ENCODE measurements around the gene PSKH1.
"Not testable (repeated sequence)": the region's sequence is repeated elsewhere in the genome, so short reads cannot be mapped to it uniquely, and the experiment has no call there.

Gene PSKH1

DNA sequence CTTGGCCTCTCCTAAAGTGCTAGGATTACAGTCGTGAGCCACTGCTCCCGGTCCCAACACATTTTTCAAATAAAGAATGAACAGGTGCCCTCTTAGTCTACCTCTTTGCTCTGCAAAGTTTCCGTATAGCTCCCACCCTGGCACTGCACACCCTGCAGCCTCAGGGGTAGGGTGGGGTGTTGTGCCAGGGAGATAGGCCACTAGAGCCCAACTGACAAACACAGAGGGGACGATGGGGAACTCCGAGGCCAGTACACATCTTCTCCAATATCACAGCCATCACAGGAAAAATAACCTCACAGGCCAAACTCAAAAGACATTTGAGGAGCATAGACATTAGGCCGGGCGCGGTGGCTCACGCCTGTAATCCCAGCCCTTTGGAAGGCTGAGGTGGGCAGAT lies 78.1 kb downstream of the PSKH1 start:
- Histone ChIP-seq H3K4me3 (replicated peaks; ENCODE audit: low read depth, low read length) (no peak overlapping the region), H3K36me3 (ENCODE audit: control insufficient read depth, insufficient read depth, low read length) (no peaks in the 10 kb centered on the region), H3K27me3 (replicated peaks; ENCODE audit: control insufficient read depth, insufficient read depth, low read length) (no peaks in the 10 kb centered on the region)
- TF ChIP-seq CTCF (IDR thresholded peaks at IDR 0.05; ENCODE audit: insufficient read depth, low read length, poor library complexity, severe bottlenecking): no peak
- no peak for DNase-seq (ENCODE audit: extremely low read depth, insufficient read length)

- not testable (repeated sequence) for H3K27me3 ChIP-seq (replicated peaks; ENCODE audit: control insufficient read depth, insufficient read depth, low read length)
Observed at GRCh38 chr16:67972285-67972684, 79.2 kb downstream of the PSKH1 start.

GRCh38 chr16:67975321-67976105 lies 82.5 kb downstream of the PSKH1 start:
- Histone ChIP-seq H3K4me3 (replicated peaks; ENCODE audit: low read depth, low read length) (no peak overlapping the region), H3K27me3 (replicated peaks; ENCODE audit: control insufficient read depth, insufficient read depth, low read length) (no peaks in the 10 kb centered on the region), H3K36me3 (ENCODE audit: control insufficient read depth, insufficient read depth, low read length) (no peaks in the 10 kb centered on the region)
- peak; percentile 42 for DNase-seq (ENCODE audit: extremely low read depth, insufficient read length)
- TF ChIP-seq CTCF (IDR thresholded peaks at IDR 0.05; ENCODE audit: insufficient read depth, low read length, poor library complexity, severe bottlenecking): no peak

More at GRCh38 chr16:67972285-67972684, 79.2 kb downstream of the PSKH1 start:
- DNase-seq (ENCODE audit: extremely low read depth, insufficient read length); H3K36me3 ChIP-seq (ENCODE audit: control insufficient read depth, insufficient read depth, low read length); H3K4me3 ChIP-seq (replicated peaks; ENCODE audit: low read depth, low read length): not testable (repeated sequence)

DNA sequence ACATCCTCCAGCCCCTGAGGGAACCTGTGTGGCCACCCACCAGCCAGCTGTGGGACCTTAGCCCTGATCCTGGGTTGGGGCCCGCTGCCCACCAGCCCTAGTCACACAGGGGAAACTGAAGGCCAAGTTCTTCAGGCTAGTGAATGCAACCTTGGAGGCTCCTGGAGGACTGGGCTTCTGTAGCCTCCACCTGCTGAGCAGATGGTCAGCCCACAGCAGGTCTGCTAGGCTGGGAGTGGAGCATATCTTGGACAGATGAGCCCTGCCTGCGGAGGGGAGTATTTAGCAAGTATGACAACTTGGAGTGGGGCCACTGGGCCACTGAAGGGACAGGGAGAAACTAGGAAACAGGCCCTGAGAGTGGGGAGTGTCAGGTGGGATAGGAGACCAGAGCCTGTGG lies 83.2 kb downstream of the PSKH1 start:
- Histone ChIP-seq H3K27me3 (replicated peaks; ENCODE audit: control insufficient read depth, insufficient read depth, low read length) (no peaks in the 10 kb centered on the region), H3K4me3 (replicated peaks; ENCODE audit: low read depth, low read length) (no peak overlapping the region), H3K36me3 (ENCODE audit: control insufficient read depth, insufficient read depth, low read length) (no peaks in the 10 kb centered on the region)
- TF ChIP-seq CTCF (IDR thresholded peaks at IDR 0.05; ENCODE audit: insufficient read depth, low read length, poor library complexity, severe bottlenecking): no peak
- no peak for DNase-seq (ENCODE audit: extremely low read depth, insufficient read length)

DNA sequence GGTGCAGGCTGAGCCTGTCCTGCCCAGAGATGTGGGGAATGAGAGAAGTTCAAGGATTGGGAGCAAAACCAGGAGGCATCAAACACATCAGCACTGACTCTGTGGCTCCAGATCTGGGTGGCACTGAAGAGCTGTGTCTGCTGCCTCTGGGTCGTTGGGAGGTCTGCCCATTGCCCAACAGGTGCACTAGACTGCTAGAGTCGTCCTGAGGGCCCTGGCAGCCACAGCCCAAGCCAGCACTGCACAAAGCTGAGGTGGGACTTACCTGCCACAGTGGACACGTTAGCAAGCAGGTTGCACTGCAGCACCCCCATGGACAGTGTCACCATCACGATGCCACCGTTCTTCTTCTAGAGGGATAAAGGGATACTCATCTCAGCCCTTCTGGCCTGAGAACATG lies 84.0 kb downstream of the PSKH1 start:
- Histone ChIP-seq H3K4me3 (replicated peaks; ENCODE audit: low read depth, low read length) (no peak overlapping the region), H3K36me3 (ENCODE audit: control insufficient read depth, insufficient read depth, low read length) (no peaks in the 10 kb centered on the region), H3K27me3 (replicated peaks; ENCODE audit: control insufficient read depth, insufficient read depth, low read length) (no peaks in the 10 kb centered on the region)
- no peak for TF ChIP-seq CTCF (IDR thresholded peaks at IDR 0.05; ENCODE audit: insufficient read depth, low read length, poor library complexity, severe bottlenecking)
- no peak for DNase-seq (ENCODE audit: extremely low read depth, insufficient read length)

- no peak for DNase-seq (ENCODE audit: extremely low read depth, insufficient read length)
- H3K4me3 ChIP-seq (replicated peaks; ENCODE audit: low read depth, low read length): no peak overlapping the region
- TF ChIP-seq CTCF (IDR thresholded peaks at IDR 0.05; ENCODE audit: insufficient read depth, low read length, poor library complexity, severe bottlenecking): no peak
- H3K27me3 ChIP-seq (replicated peaks; ENCODE audit: control insufficient read depth, insufficient read depth, low read length): no peaks in the 10 kb centered on the region
- no peaks in the 10 kb centered on the region for H3K36me3 ChIP-seq (ENCODE audit: control insufficient read depth, insufficient read depth, low read length)
Observed at GRCh38 chr16:67977469-67978227, 84.6 kb downstream of the PSKH1 start.
